ENCODE data around the gene ESPNL.
A peak's percentile ranks its signal among the peaks of the same experiment; 100 is the strongest.

The ESPNL gene

GRCh38 chr2:238144262-238144661 lies 44.1 kb downstream of the ESPNL start:
- DNase-seq = no peak

GRCh38 chr2:238145046-238145445 lies 44.9 kb downstream of the ESPNL start:
- no peak for DNase-seq

DNA sequence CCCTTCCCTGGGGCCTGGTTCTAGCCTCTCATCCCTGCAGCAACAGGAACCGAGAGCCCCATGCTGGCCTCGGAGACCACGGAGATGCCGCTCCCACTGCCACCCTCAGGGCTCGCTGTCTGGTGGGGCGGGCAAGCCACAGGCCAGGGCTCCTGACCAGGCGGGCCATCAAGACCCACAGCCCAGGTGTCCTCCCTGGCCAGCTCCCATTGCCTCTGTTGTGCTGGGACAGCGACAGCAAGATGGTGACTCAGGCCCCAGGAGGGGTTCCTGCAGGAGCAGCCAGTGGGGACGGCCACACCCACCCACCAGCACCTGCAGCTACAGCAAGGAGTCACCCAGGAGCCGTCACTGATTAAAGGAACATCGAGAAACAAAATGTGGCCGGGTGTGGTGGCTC lies 45.7 kb downstream of the ESPNL start:
- no peak for DNase-seq

DNA sequence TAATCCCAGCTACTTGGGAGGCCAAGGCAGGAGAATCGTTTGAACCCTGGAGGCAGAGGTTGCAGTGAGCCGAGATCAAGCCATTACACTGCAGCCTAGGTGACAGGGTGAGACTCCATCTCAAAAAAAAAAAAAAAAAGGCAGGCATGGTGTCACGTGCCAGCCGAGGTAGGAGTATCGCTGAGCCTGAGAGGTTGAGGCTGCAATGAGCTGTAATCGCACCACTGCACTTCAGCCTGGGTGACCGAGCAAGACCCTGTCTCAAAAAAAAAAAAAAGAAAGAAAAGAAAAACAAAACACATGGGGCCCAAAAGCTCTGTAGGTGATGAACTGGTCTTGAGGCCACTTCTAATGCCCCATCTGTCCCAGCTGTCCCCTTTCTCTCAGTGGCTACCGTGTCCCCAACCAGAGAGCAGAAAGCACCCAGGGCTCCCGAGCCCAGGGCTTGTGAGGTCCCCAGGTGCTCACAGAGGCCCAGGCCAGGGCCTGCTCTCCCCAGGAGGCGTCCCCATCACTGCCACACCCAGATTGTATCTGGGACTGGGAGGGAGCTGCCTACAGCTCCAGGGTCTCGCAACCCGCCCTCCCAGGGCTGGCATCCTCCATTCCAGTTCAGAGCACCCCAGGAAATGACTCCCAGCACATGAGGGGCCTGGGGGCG lies 46.9 kb downstream of the ESPNL start:
- no peak for DNase-seq

GRCh38 chr2:238148981-238149380 lies 48.8 kb downstream of the ESPNL start:
- no peak for DNase-seq

DNA sequence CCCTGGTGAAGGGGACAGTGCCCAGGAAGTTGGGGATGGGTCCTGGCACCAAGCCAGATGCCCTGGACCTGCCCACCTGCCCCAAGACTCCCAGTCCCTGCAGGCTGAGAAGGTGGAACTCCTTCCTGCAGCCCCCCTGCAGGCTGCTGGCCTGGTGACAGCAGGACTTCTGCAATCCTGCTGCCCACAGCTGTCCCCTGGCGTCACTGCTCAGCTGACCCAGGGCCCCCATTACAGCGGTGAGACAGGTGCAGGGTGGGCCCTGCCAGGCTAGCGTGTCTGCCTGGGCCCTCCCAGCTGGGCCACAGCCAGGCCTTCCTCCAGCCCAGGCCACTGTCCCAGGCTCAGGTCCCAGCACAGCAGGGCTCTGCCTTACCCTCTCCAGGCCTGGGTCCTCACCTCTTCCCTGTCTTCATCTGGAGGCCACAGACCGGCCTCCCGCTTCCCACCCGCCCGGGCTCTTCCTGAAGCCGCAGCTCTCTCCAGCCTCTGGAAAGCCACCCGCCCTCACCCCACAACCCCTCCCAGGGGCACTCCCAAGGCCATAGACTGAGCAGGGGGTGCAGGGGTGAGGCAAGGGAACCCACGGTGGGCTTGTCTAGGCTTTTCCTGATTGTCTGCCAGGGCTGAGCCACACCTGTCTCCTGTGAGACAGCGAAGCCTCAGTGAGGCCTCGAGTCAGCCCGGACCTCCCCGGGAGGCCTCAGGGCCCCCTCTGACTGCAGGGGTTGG lies 49.9 kb downstream of the ESPNL start:
- no peak for DNase-seq

DNA sequence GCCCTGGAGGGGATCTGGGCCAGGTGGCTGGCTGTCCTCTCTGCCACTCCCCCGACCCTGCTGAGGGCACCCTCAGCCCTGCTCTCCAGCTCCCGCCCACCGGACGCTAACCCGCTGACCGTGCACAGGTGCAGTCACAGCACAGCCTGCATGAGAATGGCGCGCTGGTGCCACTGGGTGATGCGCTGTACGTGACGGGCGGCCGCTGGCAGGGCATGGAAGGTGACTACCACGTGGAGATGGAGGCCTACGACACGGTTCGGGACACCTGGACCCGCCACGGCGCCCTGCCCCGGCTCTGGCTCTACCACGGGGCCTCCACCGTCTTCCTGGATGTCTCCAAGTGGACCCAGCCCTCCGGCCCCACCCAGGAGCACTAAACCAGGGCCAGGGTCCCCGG lies 50.5 kb downstream of the ESPNL start:
- no peak for DNase-seq

DNA sequence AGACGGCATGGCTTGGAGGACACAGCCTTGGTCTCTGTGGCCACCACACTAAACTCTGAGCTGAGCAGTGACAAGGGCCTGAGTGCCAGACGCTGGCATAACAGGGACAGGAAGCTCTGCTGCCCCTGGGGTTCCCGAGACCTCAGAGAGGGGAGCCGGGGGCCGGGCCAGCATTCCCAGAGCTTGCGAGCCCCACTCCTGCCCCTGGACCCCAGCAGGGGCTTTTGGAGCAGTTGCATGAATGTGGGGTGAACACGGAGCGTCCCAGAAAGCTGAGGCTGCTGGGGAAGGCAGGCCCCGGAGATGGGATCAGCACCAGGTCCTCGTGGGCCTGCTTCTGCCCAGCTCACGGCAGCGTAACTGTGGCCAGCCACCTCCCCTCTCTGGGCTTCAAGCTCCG lies 51.1 kb downstream of the ESPNL start:
- no peak for DNase-seq

DNA sequence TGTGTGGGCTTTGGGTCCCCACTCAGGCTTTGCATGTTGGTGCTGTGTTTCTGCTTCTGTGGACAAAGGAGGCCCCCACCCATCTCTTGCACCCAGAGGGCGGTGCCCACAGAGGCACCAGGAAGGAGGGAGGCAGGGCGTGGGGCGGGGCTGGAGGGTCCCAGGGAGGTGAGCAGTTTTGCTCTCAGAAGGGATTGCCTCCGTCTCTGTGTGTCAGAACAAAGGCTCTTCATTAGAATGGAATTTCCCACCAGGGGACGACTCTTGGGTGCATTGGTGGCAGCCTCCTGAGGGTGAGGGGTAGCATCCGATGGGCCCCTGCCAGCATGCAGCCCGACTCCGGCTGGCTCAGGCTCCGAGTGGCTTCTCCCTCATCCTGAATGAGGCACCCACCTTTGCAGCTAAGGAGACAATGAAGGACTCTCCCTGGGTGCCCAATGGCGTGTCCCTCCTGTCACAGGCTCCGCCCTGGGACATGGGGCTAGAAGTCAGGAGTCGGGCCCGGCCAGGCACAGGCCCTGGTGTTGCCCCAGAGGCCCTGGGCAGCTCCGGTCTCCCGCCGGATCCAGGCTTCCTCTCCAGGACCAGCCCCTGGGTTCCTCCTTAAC lies 51.6 kb downstream of the ESPNL start:
- no peak for DNase-seq

- no peak for DNase-seq
Observed at GRCh38 chr2:238152771-238153688, 52.9 kb downstream of the ESPNL start.

DNA sequence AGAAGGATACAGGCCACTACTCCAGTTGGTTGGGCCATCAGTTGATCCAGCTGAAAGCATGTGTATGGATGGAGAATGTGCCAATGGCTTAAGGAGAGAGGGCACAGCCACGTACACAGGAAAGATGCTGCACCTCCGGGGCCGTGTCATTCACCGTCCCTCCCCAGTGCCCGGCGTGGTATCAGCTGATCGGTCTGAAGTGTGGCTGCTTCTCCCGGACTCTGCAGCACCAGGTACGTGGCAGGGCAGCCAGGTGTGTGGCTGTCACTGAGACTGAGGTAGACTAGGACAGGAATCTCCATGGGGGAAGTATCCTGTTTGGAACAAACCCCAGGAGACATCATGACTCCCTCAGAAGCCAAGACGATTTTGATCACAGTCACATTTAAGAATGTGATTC lies 54.4 kb downstream of the ESPNL start:
- no peak for DNase-seq

- no peak for DNase-seq
Observed at GRCh38 chr2:238155051-238155760, 55.1 kb downstream of the ESPNL start.

GRCh38 chr2:238155761-238156694 lies 55.9 kb downstream of the ESPNL start:
- DNase-seq = no peak

DNA sequence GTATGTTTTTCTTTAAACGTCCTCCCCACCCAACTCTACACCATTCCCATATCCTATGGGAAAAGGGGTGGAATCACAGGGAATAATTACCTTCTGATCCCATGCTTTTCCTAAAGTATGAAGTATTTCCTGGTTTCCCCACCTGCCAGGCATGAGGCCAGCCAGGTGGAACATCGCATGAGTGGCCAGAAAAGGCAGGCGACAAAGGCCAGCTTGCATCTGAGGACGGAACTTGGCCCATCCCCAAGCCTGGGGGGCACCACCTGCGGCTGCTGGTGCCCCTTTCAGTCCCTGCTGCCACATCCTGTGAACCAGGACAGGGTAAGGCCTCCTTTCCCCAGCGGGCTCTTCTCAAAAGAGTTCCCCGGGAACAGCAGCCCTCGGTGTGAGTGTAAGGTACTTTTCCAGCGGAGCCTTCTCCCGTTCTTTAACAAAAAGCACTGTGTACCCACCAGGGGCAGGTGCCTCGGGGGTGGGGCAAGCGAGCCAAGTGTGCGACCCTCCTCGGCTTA lies 57.4 kb downstream of the ESPNL start:
- no peak for DNase-seq

GRCh38 chr2:238158018-238158508 lies 57.9 kb downstream of the ESPNL start:
- no peak for DNase-seq

DNA sequence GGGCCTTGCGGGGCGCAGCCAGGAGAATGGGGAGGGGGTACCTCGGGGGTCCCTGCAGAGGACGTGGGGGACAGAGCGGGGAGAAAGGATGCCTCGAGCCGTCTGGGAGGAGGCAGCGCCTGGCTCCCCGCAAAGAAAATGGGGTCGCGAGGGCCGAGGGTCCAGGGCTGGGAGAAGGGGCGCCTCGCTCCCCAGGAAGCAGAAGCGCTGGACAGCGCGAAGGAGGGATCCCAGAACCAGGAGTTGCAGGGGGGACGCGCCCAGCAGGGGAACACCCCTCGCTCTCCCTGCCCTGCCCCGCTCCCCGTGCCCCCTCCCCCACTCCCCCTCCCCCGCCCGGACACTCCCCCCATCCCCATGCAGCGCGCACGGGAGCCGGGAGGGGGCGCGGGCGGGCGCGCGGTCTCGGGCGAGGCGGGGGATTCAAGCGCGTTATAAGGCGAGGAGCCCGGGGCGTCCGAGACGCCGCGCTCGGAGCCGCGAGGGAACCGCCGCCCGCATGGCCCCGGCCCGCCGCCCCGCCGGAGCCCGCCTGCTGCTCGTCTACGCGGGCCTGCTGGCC lies 58.5 kb downstream of the ESPNL start, which contains the start of gene ERFE:
Gene ERFE, plus strand, starts transcription at position 462 of the 562 bp plus-strand sequence. Its CDS starts 38 bp downstream, at position 500.
- DNase-seq = peak; percentile 61

- DNase-seq = peak; percentile 35
Observed at GRCh38 chr2:238159071-238159539, 59.0 kb downstream of the ESPNL start.

DNA sequence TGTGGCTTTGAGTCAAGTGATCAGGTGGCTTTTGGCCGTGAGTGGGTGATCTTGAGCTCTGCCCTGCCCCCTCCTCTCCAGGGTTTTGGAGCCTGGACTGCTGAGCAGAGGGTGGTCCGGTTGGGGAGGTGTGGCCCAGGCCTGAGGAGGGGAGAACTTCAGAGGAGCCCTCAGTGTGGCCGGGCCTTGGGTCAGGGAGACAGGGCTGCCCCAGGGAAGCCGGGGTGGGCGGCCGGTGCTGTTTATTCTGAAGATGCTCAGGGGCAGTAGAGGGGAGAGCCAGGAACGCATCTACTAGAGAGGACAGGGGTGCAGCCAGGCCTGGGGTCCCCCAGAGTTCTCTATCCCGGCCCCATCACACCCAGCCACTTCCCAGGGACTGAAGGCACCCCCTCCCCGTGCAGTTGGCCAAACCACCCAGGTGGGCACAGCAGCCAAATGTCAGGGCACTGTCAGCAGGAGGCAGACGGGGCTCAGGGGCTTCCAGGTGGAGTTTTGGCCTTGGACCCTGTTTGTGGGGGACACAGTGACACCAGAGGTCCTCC lies 59.6 kb downstream of the ESPNL start:
- DNase-seq = no peak

DNA sequence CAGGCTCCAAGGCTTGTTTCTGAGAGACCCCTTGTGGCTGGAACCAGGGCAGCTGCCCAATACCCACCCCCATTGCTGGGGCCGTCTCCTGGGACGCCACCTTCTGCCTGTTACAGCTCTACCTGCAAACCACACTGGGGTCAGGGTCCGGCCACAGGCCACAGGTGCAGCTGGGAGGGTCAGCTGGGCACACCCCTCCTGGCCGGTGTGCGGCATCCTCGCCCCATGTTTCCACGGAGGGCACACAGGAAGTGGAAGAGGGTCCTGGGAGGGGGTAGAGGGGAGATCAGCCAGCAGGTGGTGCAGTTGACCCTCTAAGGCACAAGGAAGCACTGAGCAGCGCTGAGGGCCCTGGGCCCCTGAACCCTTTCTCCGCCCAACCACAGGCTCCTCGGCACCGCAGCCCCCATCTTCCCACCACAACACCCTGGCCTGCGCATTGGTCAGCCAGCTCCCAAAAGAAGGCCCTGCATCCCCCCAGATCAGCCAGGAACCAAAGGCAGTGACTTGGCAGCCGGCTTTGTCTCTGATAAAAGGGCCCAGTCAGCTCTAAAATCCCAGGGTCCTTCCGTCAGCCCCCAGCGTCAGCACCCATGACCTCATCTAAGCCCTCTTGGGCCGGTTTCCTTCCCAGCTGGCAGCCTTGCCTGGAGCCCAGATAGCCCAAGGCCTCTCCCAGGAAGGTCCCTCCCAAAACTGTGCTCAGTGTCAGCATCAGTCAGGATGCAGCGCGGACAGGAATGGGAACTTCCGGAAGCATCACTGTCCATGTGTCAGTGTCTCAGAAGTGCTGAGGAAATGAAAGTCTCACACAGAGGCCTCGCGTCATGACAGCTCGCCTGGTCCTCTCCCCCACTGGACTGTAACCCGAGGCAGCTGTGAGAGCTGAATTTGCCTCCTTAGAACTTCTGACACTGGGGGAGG lies 60.3 kb downstream of the ESPNL start:
- DNase-seq = no peak

All from activated T-cell treated with anti-CD3 and anti-CD28 coated beads, Interleukin-2, amount 50 U/mL, for 1 hour (primary cell).